ENCODE data around the gene CAMK1D.

Gene CAMK1D

GRCh38 chr10:12781976-12782375 lies 432.6 kb downstream of the CAMK1D start:
- DNase-seq = no peak

- DNase-seq = no peak
Observed at GRCh38 chr10:12782537-12782936, 433.2 kb downstream of the CAMK1D start.

- DNase-seq = no peak
Observed at GRCh38 chr10:12783293-12783692, 433.9 kb downstream of the CAMK1D start.

- DNase-seq = no peak
Observed at GRCh38 chr10:12784646-12785045, 435.3 kb downstream of the CAMK1D start.

- DNase-seq = no peak
Observed at GRCh38 chr10:12785415-12785831, 436.1 kb downstream of the CAMK1D start.

GRCh38 chr10:12787297-12787696 lies 437.9 kb downstream of the CAMK1D start:
- DNase-seq = no peak

- DNase-seq = no peak
Observed at GRCh38 chr10:12788277-12788676, 438.9 kb downstream of the CAMK1D start.

- DNase-seq = no peak
Observed at GRCh38 chr10:12790270-12790669, 440.9 kb downstream of the CAMK1D start.

GRCh38 chr10:12791728-12792127 lies 442.4 kb downstream of the CAMK1D start:
- no peak for DNase-seq

GRCh38 chr10:12792889-12793556 lies 443.7 kb downstream of the CAMK1D start:
- no peak for DNase-seq

GRCh38 chr10:12795315-12796110 lies 446.2 kb downstream of the CAMK1D start:
- no peak for DNase-seq

GRCh38 chr10:12796401-12797160 lies 447.2 kb downstream of the CAMK1D start:
- no peak for DNase-seq

- DNase-seq = no peak
Observed at GRCh38 chr10:12797471-12798262, 448.3 kb downstream of the CAMK1D start.

GRCh38 chr10:12799144-12799543 lies 449.8 kb downstream of the CAMK1D start:
- no peak for DNase-seq

- DNase-seq = no peak
Observed at GRCh38 chr10:12799714-12800113, 450.4 kb downstream of the CAMK1D start.

- no peak for DNase-seq
Observed at GRCh38 chr10:12800302-12800701, 451.0 kb downstream of the CAMK1D start.

GRCh38 chr10:12801214-12802087 lies 452.1 kb downstream of the CAMK1D start:
- no peak for DNase-seq

GRCh38 chr10:12803776-12804175 lies 454.4 kb downstream of the CAMK1D start:
- no peak for DNase-seq

GRCh38 chr10:12806228-12807095 lies 457.1 kb downstream of the CAMK1D start:
- no peak for DNase-seq

GRCh38 chr10:12807096-12807755 lies 457.9 kb downstream of the CAMK1D start:
- DNase-seq = no peak

All from stimulated activated naive CD4-positive, alpha-beta T cell treated with Interleukin-2 at 50 U/mL for 16 hours (primary cell).